Left forelimb (tissue), 1 donor: Measurements from ENCODE around the gene ZNF681.
"Not testable (repeated sequence)": the region's sequence is repeated elsewhere in the genome, so short reads cannot be mapped to it uniquely, and the experiment has no call there.

ENCODE experiments used
- DNase-seq: peaks from one replicate; pipeline ENCODE4 v3.0.0-alpha.2; 2018; ENCODE audit warnings: low spot score

The ZNF681 gene

DNA sequence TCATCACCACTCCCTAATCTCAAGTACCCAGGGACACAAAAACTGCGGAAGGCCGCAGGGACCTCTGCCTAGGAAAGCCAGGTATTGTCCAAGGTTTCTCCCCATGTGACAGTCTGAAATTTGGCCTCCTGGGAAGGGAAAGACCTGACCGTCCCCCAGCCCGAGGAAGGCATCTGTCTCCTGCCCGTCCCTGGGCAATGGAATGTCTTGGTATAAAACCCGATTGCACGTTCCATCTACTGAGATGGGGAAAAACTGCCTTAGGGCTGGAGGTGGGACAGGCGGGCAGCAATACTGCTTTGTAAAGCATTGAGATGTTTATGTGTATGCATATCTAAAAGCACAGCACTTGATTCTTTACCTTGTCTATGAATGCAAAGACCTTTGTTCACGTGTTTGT, 65.8 kb downstream of the ZNF681 start:
- DNase-seq, result not testable (repeated sequence)
